HepG2 (cell line): ENCODE measurements around the gene KRT15.

Source experiments
- CBFB ChIP-seq: sonication (generic); formaldehyde crosslinking; IDR thresholded peaks from 2 replicates; pipeline ENCODE4 v1.4.0; 2020; ENCODE audit warnings: missing genetic modification reagents
- EP300 ChIP-seq, 3 experiments: sonication (generic) in 1 of 3; formaldehyde crosslinking in 1 of 3; IDR thresholded peaks; 2 replicates each; pipeline versions ENCODE4 v1.5.1 to v1.6.1; 2011 to 2020; ENCODE audit warnings: low read depth in 2 of 3, low read length in 2 of 3, borderline replicate concordance in 1 of 3, improper control_type of control experiment in 1 of 3, mild to moderate bottlenecking in 1 of 3, missing genetic modification reagents in 1 of 3, moderate library complexity in 1 of 3
- NKX3-1 ChIP-seq: sonication (generic); formaldehyde crosslinking; IDR thresholded peaks from 2 replicates; pipeline ENCODE4 v1.5.0; 2020; ENCODE audit warnings: missing genetic modification reagents
- ZNF652 ChIP-seq: IDR thresholded peaks from 2 replicates; pipeline ENCODE4 v1.6.1; 2016; ENCODE audit warnings: low read depth, borderline replicate concordance
- TF ChIP-seq, protein P1 (sequence below), 2 experiments: sonication (generic) in 1 of 2; formaldehyde crosslinking in 1 of 2; IDR thresholded peaks; 2 replicates each; pipeline versions ENCODE4 v1.5.1 to v1.6.1; 2011 to 2020; ENCODE audit warnings: borderline replicate concordance in 1 of 2, low read depth in 1 of 2, low read length in 1 of 2, mild to moderate bottlenecking in 1 of 2, missing genetic modification reagents in 1 of 2, moderate library complexity in 1 of 2
- TF ChIP-seq, protein P2 (sequence below): sonication (generic); formaldehyde crosslinking; IDR thresholded peaks from 2 replicates; pipeline ENCODE4 v1.5.0; 2020; ENCODE audit warnings: mild to moderate bottlenecking, missing genetic modification reagents, moderate library complexity

DNA sequence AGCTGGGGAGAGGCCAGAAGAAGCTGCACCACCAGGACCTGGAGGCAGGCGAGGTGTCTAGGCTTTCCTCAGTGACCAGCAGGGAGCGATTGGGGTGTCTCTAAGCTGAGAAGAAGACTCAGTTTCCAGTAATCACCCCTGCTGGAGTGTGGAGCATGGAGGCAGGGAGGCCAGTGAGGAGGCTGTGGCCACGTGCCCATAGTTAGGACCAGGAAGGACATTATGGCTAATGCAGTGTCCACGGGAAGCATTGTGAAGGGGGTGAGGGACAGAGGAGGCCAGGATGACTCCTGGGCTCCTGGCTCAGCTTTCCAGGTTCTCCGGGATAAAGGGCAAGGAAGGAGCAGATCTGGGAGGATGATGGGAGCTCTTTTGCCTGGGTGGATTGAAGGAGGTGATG is 19.0 kb downstream of the KRT15 start:
- no peak for TF ChIP-seq CBFB (CRISPR knock-in tag)
- TF ChIP-seq ZNF652 (CRISPR knock-in tag), result no peak
- no peak for TF ChIP-seq EP300 (IDR thresholded peaks at IDR 0.05; ENCODE audit: low read depth in 2 of 2, low read length in 2 of 2)
- no peak for TF ChIP-seq EP300 (CRISPR knock-in tag; IDR thresholded peaks at IDR 0.05; ENCODE audit: borderline replicate concordance)
- TF ChIP-seq, protein P1, sequence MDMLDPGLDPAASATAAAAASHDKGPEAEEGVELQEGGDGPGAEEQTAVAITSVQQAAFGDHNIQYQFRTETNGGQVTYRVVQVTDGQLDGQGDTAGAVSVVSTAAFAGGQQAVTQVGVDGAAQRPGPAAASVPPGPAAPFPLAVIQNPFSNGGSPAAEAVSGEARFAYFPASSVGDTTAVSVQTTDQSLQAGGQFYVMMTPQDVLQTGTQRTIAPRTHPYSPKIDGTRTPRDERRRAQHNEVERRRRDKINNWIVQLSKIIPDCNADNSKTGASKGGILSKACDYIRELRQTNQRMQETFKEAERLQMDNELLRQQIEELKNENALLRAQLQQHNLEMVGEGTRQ (IDR thresholded peaks at IDR 0.05; ENCODE audit: low read depth, low read length), result no peak
- TF ChIP-seq, protein P1 (CRISPR knock-in tag; IDR thresholded peaks at IDR 0.05; ENCODE audit: borderline replicate concordance), result no peak
- no peak for TF ChIP-seq NKX3-1 (CRISPR knock-in tag)
- TF ChIP-seq, protein P2, sequence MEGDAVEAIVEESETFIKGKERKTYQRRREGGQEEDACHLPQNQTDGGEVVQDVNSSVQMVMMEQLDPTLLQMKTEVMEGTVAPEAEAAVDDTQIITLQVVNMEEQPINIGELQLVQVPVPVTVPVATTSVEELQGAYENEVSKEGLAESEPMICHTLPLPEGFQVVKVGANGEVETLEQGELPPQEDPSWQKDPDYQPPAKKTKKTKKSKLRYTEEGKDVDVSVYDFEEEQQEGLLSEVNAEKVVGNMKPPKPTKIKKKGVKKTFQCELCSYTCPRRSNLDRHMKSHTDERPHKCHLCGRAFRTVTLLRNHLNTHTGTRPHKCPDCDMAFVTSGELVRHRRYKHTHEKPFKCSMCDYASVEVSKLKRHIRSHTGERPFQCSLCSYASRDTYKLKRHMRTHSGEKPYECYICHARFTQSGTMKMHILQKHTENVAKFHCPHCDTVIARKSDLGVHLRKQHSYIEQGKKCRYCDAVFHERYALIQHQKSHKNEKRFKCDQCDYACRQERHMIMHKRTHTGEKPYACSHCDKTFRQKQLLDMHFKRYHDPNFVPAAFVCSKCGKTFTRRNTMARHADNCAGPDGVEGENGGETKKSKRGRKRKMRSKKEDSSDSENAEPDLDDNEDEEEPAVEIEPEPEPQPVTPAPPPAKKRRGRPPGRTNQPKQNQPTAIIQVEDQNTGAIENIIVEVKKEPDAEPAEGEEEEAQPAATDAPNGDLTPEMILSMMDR, result no peak
